HEK293 (cell line): ENCODE data around the gene POMP.

Experiments used
- CTCF ChIA-PET: fragments of 350-600 bp; formaldehyde crosslinking; extraction: SDS; loops from one replicate; lab custom pipeline; 2021; ENCODE audit warnings: antibody characterized with exemption; lab: Yijun Ruan, JAX
- POLR2A ChIA-PET: fragments of 300-600 bp; formaldehyde crosslinking; extraction: SDS; loops from one replicate; lab custom pipeline; 2020; ENCODE audit warnings: antibody characterized with exemption, inconsistent platforms; lab: Yijun Ruan, JAX
- H3K27ac ChIP-seq: fragments of 200-500 bp; sonication (Bioruptor generic); 2 replicates; pipeline ENCODE4 v1.5.1; 2014; ENCODE audit warnings: low read depth, low read length, control low read depth, inconsistent platforms; ENCODE audit errors: extremely low read depth
- H3K36me3 ChIP-seq, 2 experiments: fragments of 200-500 bp in 1 of 2; sonication (Bioruptor generic) in 1 of 2; 1 replicate in 1 of 2; 2 replicates in 1 of 2; pipeline ENCODE4 v1.5.1; 2014 to 2017; ENCODE audit warnings: inconsistent platforms in 2 of 2, low read length in 2 of 2; ENCODE audit not compliant: control insufficient read depth in 2 of 2, insufficient read depth in 1 of 2
- H3K4me1 ChIP-seq: fragments of 200-500 bp; sonication (Bioruptor generic); 2 replicates; pipeline ENCODE4 v1.5.1; 2014; ENCODE audit warnings: mild to moderate bottlenecking, low read length, inconsistent platforms; ENCODE audit not compliant: control insufficient read depth, insufficient read depth
- H3K4me3 ChIP-seq: 2 replicates; pipeline ENCODE4 v1.5.1; 2011; ENCODE audit warnings: low read depth, mild to moderate bottlenecking, control low read depth, low read length, moderate library complexity
- H3K9me3 ChIP-seq: fragments of 200-500 bp; sonication (Bioruptor generic); 2 replicates; pipeline ENCODE4 v1.5.1; 2014; ENCODE audit warnings: low read depth, low read length, inconsistent platforms; ENCODE audit not compliant: control insufficient read depth, insufficient read depth
- MZF1 ChIP-seq: fragments of 450-650 bp; formaldehyde crosslinking; IDR thresholded peaks from 2 replicates; pipeline ENCODE4 v1.5.1; 2017; ENCODE audit warnings: missing biosample characterization, missing genetic modification characterization, borderline replicate concordance
- PRDM10 ChIP-seq: fragments of 450-650 bp; formaldehyde crosslinking; IDR thresholded peaks from 2 replicates; pipeline ENCODE4 v1.5.1; 2016; ENCODE audit warnings: missing biosample characterization, missing genetic modification characterization
- SCRT1 ChIP-seq: fragments of 450-650 bp; formaldehyde crosslinking; IDR thresholded peaks from 2 replicates; pipeline ENCODE4 v1.5.1; 2016; ENCODE audit warnings: missing biosample characterization, missing genetic modification characterization, borderline replicate concordance
- ZBTB1 ChIP-seq: fragments of 450-650 bp; formaldehyde crosslinking; IDR thresholded peaks from 2 replicates; pipeline ENCODE4 v1.5.1; 2016; ENCODE audit warnings: missing biosample characterization, missing genetic modification characterization
- ZFP37 ChIP-seq: fragments of 450-650 bp; formaldehyde crosslinking; IDR thresholded peaks from 2 replicates; pipeline ENCODE4 v1.5.1; 2016; ENCODE audit warnings: missing biosample characterization, missing genetic modification characterization
- ZIC2 ChIP-seq: fragments of 450-650 bp; formaldehyde crosslinking; IDR thresholded peaks from 2 replicates; pipeline ENCODE4 v1.5.1; 2016; ENCODE audit warnings: missing biosample characterization, missing genetic modification characterization
- ZNF10 ChIP-seq: fragments of 450-650 bp; formaldehyde crosslinking; IDR thresholded peaks from 2 replicates; pipeline ENCODE4 v1.5.1; 2017; ENCODE audit warnings: missing biosample characterization, missing genetic modification characterization
- ZNF112 ChIP-seq: fragments of 450-650 bp; formaldehyde crosslinking; IDR thresholded peaks from 2 replicates; pipeline ENCODE4 v1.5.0; 2017; ENCODE audit warnings: missing biosample characterization, missing genetic modification characterization
- ZNF138 ChIP-seq: fragments of 450-650 bp; formaldehyde crosslinking; IDR thresholded peaks from 2 replicates; pipeline ENCODE4 v1.5.1; 2016; ENCODE audit warnings: missing biosample characterization, missing genetic modification characterization, borderline replicate concordance
- ZNF2 ChIP-seq: fragments of 450-650 bp; formaldehyde crosslinking; IDR thresholded peaks from 2 replicates; pipeline ENCODE4 v1.5.1; 2016; ENCODE audit warnings: missing biosample characterization, missing genetic modification characterization
- ZNF211 ChIP-seq: fragments of 450-650 bp; formaldehyde crosslinking; IDR thresholded peaks from 2 replicates; pipeline ENCODE4 v1.5.1; 2016; ENCODE audit warnings: low read depth, missing biosample characterization, missing genetic modification characterization
- ZNF24 ChIP-seq: fragments of 450-650 bp; formaldehyde crosslinking; IDR thresholded peaks from 2 replicates; pipeline ENCODE4 v1.5.1; 2016; ENCODE audit warnings: missing biosample characterization, missing genetic modification characterization
- ZNF366 ChIP-seq: fragments of 450-650 bp; formaldehyde crosslinking; conservative IDR thresholded peaks from 2 replicates; pipeline ENCODE4 v1.5.1; 2016; ENCODE audit warnings: missing biosample characterization, missing genetic modification characterization
- ZNF518A ChIP-seq: fragments of 450-650 bp; formaldehyde crosslinking; conservative IDR thresholded peaks from 2 replicates; pipeline ENCODE4 v1.5.1; 2016; ENCODE audit warnings: low read depth, missing biosample characterization, missing genetic modification characterization
- ZNF623 ChIP-seq: fragments of 450-650 bp; formaldehyde crosslinking; IDR thresholded peaks from 2 replicates; pipeline ENCODE4 v1.5.1; 2016; ENCODE audit warnings: missing biosample characterization, missing genetic modification characterization
- ZNF626 ChIP-seq: fragments of 450-650 bp; sonication (Bioruptor Pico); formaldehyde crosslinking; IDR thresholded peaks from 2 replicates; pipeline ENCODE4 v1.5.1; 2018; ENCODE audit warnings: missing biosample characterization, missing genetic modification characterization, inconsistent platforms
- ZNF692 ChIP-seq: fragments of 450-650 bp; formaldehyde crosslinking; IDR thresholded peaks from 2 replicates; pipeline ENCODE4 v1.5.1; 2016; ENCODE audit warnings: missing biosample characterization, missing genetic modification characterization

The POMP gene

GRCh38 chr13:28657784-28658538 lies 969 bp upstream of the POMP start (continued):
- TF ChIP-seq ZNF10 (tag by site-specific recombination) (no peak), ZNF211 (tag by site-specific recombination) (no peak)

GRCh38 chr13:28658539-28658795 lies 463 bp upstream of the POMP start:
- peak overlapping the region; percentile 91 for H3K4me3 ChIP-seq
- ChIA-PET POLR2A (interaction anchor here (0.6 to 1.4 kb wide), 4 partner anchors 11 to 696 kb away, joined by 3 to 11 read pairs (median 5); no protein-coding TSS in a partner anchor), CTCF (interaction anchor here (0.7 kb wide), 2 partner anchors 60 to 482 kb away, joined by 3 read pairs; no protein-coding TSS in a partner anchor)
- no peak for TF ChIP-seq ZNF366 (tag by site-specific recombination)
- TF ChIP-seq MZF1 (tag by site-specific recombination): no peak
- TF ChIP-seq ZNF138 (tag by site-specific recombination): no peak
- no peak for TF ChIP-seq ZNF518A (tag by site-specific recombination)
- no peak for TF ChIP-seq ZIC2 (tag by site-specific recombination)
- no peak for TF ChIP-seq PRDM10 (tag by site-specific recombination)
- TF ChIP-seq ZNF112 (tag by site-specific recombination): no peak
- no peak for TF ChIP-seq ZNF626 (tag by site-specific recombination)
- TF ChIP-seq ZNF24 (tag by site-specific recombination): no peak
- TF ChIP-seq SCRT1: no peak
- TF ChIP-seq ZFP37: no peak
- no peak for TF ChIP-seq ZNF623 (tag by site-specific recombination)
- TF ChIP-seq ZNF692 (tag by site-specific recombination): no peak
- no peak for TF ChIP-seq ZNF2
- TF ChIP-seq ZBTB1: no peak
- H3K36me3 ChIP-seq: peaks cover 5 to 32% of the 10 kb centered on the region in 2 experiments; a peak in 2 of 3 replicates
- no peaks in the 10 kb centered on the region for H3K4me1 ChIP-seq
- H3K9me3 ChIP-seq: no peaks in the 10 kb centered on the region
- H3K27ac ChIP-seq: peak overlapping the region; percentile 84
